Keratinocyte (primary cell): ENCODE data around the gene CACUL1.

Experiments used
- CTCF ChIP-seq, 3 experiments: IDR thresholded peaks in 1 of 3; conservative IDR thresholded peaks in 1 of 3; optimal IDR thresholded peaks in 1 of 3; 2 replicates in 2 of 3; 3 replicates in 1 of 3; pipeline versions ENCODE3 to v1.5.1; 2011; ENCODE audit warnings: low read length in 3 of 3, mild to moderate bottlenecking in 3 of 3, moderate library complexity in 2 of 3, control low read depth in 1 of 3, inconsistent platforms in 1 of 3; ENCODE audit not compliant: insufficient read depth in 2 of 3; ENCODE audit errors: extremely low read depth in 1 of 3
- EZH2 ChIP-seq: IDR thresholded peaks from one replicate; pipeline ENCODE4 v1.6.1; 2012; ENCODE audit warnings: inconsistent platforms, mild to moderate bottlenecking, low read length, moderate library complexity

GRCh38 chr10:118667732-118668131 is 87.0 kb downstream of the CACUL1 start:
- no peak for TF ChIP-seq EZH2
- TF ChIP-seq CTCF (optimal IDR thresholded peaks at IDR 0.05 in 1 of 3, IDR thresholded peaks at IDR 0.05 in 1 of 3, conservative IDR thresholded peaks at IDR 0.05 in 1 of 3; ENCODE audit: extremely low read depth in 1 of 3, insufficient read depth in 2 of 3, low read length in 3 of 3), result no peak
